GM19324 (cell line): ENCODE results near the gene INSYN2B.

Source experiments
- ATAC-seq: cut with Tn5 transposase; IDR thresholded peaks from one replicate; pipeline ENCODE4 v1.9.1; 2021; ENCODE audit warnings: mild to moderate bottlenecking, moderate library complexity; ENCODE audit not compliant: unreplicated experiment, low FRiP score

Gene INSYN2B

DNA sequence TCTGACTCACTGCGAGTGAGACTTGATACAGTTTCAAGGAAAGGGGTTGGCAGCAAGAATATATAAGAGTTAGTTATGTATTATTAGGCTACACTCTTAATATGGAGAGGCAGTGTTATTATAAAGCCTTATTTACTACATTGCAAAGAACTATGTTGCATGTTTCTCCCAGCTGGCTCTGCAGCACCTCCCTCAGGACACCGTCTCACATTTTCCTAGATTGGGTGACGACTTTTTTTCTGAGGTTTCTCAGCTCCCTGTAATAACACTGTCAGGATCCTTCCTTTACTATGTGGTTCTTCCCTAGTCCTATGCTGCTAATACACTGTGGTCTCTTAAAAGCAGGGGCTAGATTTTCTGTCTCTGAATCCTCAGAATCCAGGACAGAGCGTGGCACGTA, 153.7 kb downstream of the INSYN2B start:
- ATAC-seq: no peak

DNA sequence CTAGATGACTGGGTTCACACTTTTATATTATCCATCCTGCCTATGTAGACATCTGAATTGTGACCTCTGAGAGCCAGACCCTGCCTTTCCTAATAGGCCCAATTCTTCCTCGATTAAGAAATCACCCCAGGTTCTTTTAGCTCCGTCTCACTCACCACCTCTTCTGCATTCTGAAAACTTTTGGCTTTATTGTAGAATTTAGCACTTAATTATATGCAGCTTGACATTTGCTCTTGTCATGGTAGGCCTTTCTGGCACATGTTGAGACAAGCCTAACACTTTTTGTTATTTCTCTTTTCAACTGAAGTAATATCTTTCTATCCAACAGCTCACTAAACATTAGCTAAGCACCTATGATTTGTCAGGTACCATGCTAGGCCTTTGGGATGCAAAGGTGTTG, 163.3 kb downstream of the INSYN2B start:
- ATAC-seq: no peak

DNA sequence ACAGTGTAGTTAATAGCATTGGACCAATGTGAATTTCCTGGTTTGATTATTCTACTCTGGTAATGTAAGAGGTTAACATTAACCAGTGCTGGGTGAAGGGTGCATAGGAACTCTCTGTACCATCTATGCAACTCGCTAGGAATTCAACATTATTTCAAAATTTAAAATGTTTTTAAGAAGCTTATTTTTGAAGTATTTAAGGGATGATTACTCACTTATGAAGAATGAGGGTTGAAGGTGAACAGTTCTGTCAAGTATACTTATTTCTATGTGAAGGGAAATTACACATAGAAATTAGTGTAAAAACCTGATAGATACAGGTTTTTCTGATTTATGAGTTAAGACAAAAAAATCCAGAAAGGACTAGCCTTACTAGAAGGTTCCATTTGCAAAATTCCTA, 165.8 kb downstream of the INSYN2B start:
- no peak for ATAC-seq
